Central memory CD4-positive, alpha-beta T cell (primary cell): Measurements from ENCODE around the gene ATP10A.

ENCODE experiments used
- DNase-seq: peaks from one replicate; pipeline ENCODE4 v3.0.0; 2022

Gene ATP10A

DNA sequence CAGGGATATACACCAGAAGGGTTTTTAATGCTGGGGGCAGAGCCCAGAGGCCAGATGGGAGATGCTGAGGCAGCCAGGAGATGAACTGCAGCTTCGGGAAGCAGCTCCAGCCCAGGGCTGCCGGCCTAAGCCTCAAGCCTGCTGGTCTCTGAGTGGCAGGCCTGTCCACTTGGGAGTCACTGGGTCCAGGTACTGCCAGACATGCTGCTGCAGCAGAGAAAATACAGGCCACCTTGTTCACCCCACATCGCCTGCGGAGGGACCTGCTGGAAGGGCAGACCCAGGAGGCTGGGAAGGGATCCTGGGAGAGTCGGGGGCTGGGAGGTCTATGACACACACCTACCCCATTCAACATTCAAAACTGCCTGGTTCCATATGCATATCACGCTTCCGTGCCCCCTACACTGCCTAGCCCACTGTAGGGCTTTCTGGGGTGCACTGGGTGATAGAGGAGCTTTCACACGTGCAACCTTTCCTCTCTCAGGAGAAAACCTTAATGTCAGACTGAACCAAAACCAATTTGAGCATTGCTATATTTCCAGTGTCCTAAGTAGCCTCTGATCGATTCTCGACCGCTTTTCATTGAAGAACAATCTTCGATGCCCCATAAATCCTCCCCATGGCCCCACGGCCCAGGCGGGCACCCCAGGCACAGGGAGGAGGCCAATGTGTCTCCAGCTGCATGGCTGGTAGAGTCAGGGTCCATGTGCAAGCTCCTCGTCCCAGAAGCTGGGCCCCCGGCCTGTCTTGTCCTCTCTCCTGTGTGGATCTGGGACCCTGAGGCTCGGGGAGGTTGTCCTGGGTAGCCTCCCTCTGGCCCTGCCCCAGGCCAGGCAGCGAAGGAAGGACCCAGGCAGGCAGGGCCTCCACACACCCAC lies 147.4 kb downstream of the ATP10A start:
- no peak for DNase-seq

DNA sequence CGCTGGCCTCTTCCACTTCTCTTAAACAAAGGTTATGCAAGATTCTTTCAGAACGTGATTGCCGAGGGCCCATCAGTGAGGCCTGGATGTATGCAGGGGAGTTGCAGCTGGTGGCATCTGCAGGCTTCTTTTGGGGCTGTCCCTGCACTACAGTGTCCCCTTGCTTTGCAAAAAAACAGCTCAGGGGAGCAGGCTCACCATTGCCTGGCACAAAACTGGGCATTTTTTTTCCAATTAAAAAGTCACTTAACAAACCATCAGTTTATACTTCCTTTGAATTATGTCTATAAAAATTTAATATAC lies 148.6 kb downstream of the ATP10A start:
- DNase-seq, result no peak

DNA sequence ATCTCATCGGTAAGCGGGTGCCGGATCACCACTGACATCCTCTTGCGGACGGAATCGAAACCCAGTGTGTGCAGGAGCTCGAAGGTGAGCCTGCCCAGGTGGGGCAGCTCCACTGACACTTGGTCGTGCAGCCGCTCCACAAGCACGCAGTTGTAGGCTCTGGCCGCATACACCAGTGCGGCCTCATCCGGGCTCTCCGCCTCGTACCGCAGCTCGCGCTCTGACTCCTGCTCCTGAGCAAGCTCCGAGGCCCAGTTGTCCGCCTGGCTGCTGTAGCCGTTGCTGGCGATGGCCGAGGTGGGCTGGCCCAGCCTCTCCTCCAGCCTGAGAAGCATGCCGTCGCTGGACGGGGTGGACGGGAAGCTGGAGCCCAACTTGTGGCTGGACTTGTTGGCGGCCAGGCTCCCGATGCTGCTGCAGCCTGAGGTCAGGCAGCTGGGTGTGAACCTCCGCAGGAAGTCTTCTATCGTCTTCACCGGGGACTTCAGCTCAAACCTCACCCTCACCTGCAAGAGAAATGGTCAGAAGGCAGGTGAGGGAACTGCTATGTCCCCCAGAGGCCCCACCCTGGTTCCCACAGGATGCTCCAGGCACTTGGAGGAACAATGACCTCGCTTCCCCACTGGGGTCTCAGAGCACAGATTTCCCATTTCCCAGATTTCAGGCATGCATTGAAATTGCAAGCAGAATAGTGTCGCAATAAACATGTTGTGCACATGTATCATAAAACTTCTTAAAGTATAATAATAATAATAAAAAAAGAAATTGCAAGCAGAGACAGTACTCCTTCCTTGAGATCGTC lies 149.2 kb downstream of the ATP10A start:
- no peak for DNase-seq

DNA sequence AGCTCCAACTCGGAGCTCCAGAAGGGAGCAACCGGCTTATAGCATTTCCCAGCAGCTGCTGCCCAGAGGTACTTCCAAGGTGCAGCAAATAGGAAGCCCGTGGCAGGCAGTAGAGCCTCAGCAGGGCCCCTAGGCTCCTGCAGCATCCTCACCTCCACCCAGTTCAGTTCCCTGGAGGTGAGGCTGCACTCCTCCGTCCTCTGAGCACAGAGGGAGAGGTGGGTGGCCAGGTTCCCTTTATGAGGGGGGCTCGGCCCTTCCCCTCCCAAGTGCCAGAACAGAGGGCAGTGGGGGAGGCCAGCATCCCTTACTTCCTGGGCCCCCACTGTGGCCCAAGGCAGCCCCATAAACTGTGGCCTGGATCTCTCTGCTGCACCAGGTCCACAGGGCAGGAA lies 150.2 kb downstream of the ATP10A start:
- no peak for DNase-seq

DNA sequence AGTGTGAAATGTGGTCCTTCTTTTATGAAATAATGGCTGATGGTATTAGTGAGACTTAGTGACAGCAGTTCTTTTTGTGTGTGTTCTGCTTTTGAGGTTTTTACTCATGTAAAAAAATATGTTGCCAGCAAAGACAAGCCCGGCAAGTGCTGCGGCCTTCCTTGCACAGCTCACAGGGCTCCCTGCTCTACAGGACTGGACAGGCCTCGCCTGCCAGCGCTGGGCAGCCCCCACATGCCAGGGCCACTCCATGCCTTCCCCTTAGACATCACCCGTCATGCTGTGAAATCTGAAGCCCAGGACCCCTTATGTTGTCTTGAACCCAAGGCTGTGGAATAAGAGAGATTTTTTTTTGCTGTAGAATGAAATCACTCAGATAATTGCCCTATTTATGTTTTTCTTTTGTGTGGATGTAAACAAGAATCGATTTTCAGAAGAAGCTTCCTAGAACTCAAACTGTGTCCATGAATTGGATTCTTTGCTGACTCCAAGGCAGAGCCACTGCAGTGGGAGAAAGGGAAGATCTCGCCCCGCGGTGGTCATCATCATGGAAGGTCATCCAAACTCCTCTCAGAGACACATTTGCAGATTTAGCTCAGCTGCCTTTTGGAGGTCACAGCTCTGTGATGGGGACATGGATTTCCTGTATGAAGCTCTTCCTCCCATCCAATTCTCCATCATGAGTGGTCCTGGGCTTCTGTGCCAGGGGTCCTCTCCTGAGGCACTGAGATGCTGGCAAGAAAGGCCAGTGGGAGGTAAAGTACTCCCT lies 150.8 kb downstream of the ATP10A start:
- no peak for DNase-seq

DNA sequence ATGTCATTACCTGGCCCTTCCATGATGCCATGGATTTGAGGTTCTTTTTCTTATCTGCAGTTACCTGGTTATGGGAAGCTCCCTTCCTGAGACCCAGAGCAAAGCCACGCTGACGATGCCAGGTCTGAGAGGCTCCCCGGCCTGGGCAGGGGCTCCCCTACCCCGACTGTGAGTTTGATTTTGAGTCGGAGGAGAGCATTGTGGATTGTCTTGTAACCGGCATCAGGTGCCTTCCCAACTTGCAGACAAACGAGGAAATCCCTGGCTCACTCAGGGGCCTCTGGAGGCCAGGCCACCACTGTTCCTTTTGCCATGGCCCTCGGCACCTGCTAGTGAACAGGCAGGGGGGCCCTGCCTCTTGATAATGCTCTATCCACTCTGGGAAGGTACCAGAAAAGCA lies 151.4 kb downstream of the ATP10A start:
- no peak for DNase-seq

DNA sequence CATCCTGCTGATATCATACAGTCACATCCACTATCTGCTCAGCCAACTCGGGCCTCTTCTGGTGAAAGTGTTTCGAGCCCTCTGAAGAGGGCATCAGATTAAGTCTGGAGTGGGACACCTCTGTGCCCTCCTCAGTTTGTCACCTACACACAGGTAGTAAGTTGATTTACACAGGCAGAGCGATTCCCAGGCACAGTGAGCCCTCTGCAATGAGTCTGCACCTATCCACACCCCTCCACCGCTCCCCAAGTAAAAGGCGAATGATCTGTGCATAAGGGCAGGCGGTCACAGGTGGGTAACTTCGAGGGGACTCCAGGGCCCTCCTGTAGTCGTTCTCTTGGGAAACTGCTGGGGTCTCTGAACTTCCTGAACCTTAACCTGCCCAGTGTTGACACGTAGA lies 152.0 kb downstream of the ATP10A start:
- DNase-seq, result no peak

DNA sequence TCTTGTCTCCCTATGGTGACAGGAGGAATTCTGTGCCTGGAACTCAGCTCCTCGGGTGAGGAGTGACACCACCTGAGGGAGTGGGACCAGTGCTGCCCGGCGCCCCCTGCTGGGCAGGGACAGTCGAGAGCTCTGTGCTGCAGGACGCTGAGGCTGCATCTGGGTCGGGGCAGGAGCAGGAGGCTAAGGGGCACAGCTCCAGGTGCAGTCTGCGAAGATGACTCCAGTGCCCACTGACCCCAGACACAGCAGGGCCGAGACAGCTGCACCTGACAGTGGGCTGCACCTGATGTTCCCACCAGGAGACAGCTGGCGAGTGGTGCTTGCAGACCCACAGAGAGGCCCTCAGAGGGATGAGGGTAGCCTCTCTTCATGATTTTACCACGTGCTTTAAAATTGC lies 152.9 kb downstream of the ATP10A start:
- peak; percentile 10 for DNase-seq

DNA sequence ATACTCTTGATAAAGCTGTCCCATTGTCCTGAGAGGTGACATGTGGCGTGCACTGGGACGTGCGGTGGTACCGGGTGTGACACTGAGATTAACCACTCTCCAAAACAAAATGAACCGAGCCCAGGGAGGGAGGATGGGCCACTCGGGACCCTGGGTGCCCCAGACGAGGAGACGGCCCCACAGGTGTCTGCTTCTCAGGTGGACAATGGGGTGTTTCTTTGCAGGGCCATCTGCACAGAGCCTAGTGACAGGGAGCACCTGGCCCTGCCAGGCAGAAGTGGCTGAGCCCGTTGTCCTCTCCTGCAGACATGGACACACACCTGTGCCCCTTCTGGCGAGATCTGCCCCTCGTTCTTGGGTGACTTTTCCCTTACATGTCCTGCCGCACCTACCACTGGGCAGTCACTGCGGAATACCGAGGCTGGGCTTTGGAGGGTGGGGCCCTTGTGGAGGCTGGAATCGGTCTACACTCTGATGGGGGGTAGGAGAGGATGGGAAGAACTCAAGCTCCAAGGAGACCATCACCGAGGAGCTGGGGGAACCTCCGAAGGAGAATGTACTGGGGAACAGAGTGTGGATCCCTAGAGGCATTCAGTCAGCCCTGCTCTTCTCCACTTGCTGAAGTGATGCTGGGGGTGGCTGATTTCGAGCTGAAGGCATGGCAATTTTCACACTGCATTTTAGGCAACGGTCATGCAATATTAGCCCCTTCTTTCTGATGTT lies 153.5 kb downstream of the ATP10A start:
- no peak for DNase-seq

DNA sequence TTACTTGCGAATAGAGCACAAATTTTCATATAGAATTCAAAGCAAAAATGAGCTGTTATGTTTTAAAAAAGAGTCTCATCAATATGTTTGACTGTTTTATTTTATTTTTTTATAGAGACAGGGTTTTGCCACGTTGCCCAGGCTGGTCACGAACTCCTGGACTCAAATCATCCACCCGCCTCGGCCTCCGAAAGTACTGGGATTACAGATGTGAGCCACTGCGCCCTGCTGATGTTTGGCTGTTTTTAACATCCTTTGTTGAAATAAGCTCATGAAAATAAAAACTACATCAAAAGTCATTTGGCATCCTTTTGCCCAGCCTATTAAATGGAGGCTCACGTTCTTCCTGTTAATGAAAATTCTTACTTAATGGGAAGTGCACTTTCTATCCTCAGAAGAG lies 154.7 kb downstream of the ATP10A start:
- no peak for DNase-seq

DNA sequence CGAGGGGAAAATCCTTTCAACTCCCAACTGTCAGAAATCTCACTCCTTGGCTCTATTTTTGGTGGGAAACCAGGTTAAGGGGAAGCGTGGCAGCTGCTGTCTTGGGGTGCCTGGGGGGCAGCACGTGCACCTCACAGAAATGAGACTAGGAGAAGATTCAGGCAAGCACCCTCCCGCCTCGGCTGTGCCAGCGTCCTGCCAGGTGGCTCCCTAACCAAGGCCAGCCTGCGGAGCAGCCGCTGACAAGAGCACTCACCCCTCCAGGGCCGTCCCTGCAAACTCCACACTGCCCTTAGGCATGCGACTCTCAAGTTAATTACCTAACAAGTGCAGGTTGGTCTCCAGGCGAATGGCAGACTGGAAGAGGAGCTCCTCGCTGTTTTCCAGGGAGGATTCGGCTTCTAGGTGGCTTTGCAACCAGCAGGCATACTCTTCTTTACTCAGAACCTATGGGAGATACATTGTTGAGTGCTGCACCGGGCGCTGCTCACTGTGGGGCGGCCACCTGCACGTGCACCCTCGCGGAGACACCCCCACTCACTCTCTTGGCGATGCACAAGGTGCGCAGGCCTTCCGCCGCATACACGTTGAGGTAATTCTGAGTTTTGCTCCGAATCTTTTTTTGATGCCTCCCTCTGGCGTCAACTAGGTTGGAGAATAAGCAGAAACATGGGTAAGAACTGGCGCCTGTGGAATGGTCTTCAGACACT lies 155.3 kb downstream of the ATP10A start:
- DNase-seq, result no peak

DNA sequence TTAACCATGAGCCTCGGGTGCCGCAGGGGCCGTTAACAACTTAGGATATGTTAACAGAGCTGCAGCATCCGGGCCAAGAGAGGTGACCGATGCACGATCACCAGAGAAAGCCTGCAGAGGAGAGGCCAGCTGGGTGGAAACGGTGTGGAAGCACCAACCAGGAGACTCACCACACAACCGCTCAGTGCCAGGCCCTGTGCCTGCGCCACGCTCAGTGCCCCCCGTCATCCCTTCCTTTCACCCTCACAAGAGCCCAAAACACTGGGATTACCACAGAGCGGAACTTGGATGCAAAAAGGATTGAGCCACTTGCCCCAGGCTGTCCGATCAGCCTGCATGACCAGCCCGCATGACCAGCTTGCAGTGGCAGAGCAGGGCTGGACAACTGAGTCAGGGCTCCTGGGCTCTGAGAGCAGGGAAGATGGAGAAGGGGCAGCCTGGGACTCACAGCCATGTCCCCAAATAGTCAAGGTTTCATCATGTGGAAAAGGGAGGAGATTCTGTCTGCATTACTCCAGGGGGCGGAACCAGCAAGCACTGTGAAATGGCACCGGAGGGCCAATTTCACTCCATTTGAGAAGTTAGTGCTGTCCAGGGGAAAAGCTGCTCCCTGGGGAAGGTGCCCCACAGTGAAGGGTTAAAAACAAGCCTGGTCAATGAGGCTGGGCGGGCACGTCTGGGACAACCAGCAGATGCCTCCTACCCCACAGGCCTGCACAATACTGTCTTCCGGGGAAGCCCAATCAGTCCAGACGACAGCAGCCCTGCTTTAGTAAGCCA lies 156.8 kb downstream of the ATP10A start:
- DNase-seq, result no peak

DNA sequence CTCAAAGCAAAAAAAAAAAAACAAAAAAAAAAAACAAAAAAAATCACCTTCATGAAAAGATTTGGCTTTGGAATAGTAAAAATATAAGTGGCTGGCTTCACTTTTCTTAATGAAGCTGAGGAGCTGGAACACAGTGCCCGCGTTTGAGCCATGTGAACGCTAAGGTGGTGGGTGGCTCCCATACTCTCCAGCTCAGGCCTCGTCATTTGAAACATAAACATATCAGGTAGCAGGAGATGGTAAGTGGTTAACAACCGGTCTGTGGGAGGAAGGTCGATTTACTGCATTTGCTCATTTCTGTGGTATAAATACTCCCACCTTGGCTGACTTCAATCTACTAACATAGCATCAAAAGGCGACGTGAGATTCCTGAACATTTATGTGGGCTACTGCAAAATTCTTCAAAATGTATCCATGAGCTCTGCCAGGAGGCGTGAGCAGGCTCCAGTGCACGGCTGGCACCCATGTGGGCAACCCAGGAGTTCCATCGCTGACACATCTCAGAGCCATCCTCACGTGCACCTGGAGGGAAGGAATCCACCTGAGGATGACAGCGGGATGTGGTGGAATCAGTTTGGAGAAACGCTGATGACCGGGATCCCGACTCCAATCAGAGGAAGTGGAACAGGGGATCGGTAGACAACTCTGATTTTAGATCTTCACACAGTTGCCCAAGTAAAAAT lies 157.6 kb downstream of the ATP10A start:
- DNase-seq, result no peak

DNA sequence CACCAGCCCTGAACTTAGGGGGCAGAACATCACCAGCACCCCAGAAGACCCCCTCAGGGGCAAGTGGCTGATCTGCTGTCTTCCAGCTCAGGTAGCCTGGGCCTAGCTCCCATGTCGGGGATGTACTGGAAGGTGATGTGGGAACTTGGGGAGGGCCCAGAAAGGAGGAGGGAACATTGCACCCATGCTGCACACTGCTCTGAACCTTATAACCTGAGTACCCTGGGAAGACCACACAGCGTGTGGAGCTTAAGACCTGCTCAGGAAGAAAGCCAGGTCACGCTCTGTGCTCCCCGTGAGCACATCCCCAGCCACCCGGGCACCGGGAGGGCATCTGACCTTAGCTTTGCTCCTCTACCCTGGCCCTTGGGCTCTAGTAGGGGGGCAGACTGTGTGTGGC lies 159.4 kb downstream of the ATP10A start:
- DNase-seq, result no peak

DNA sequence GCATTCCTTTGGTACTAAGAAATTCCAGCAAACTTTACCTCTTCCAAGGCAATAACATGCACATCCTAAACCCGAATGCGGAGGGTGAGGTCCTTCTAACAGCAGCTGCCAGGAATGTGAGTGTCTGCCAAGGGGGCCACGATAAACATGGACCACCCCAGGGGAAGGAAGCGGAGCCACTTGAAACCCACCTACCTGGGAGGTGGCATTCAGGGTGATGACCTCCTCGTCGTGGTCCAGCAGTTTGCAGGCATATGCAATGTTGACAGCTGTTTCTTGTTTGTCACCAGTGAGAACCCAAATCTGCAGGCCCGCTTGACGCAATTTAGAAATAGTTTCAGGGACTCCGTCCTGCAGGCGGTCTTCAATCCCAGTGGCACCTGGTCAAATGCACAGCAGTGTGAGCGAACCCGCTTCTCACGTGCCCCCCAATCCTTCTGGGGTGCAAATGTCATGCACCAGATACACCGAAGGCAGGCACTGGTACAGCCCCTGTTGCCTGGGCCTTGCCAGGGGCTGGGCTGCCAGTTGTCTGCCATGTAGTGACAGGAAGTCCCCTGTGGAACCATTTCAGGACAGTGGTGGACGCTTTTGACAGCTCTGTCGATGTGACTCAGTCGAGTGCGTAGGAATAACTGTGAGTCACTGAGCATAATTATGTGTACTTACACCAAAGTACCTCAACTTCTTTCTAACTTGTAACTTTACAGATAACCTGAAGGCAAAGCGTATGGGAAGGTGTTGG lies 161.2 kb downstream of the ATP10A start:
- DNase-seq, result no peak

DNA sequence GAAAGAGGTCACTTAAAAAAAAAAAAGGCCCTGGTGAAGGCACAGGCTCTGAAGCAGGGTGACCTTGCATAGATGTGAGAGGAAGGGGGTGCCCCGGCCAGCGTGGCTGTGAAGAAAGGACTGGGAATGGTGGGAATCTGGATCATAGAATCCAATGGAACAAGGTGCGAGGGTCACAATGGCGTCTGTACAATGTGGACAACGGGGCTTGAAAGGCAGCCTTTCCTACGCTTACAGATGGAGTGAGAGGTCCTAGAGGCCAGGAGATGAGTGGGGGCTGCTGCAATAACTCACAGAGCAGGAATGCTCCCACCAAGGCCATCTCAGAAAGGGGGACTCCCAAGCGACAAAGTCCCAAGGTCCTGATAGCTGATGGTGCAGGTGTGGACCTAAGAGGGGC lies 162.2 kb downstream of the ATP10A start:
- no peak for DNase-seq

DNA sequence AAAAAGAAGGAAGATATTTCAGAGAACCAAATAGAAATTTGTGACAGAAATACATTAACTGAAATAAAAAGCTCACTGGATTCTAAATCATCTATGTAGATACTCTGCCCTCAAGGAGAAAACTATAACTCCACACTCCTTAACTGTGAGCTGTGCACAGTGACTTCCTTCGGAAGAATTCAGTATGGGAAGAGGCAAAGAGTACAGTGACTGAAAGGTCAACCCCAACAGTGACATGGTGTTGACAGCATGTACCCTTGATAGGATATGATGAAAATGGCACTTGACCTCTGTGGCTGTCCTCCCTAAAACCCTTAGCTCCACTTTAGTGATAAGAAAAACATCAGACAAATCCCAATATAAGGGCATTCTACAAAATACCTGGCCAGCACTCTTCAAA lies 165.5 kb downstream of the ATP10A start:
- DNase-seq, result no peak

DNA sequence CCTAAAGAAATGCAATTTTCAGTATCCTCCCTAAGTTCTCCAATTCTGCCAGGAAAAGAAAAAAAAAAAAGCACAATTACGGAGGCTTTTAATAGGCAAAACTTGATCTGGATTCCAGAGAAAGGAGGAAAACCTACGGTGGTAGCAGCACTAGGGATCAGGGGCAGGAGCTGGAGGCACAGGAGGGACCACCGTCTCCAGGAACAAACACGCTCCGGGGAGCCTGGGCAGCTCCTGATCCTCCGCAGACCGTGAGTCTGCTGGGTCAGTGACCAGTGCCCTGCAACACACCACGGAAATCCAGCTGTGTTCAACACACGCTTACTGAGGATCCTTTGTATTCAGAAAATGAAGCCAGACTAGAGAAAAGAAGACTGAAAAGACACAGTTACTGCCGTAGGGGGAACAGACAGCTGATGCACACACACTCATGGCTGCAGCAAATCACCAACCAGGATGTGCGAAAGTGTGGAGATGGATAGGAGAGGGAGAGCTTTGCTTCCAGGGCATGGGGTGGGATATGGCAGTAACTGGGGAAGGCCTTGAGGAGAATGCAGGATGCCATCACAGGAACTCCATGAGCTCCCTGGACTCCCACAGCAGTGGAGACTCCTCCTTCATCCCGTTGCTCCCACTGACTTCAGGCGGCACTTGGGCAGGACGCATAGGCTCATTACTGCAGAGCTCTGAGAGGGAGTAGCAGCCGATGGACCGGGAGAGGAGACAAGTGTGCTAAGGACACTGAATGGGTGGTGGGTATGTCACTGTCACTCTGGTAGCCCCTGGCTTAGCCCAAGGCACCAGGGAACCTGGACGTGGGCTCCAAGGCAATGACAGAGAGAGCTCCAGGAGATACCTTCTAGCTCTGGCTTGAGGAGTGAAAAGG lies 167.0 kb downstream of the ATP10A start:
- DNase-seq, result no peak

DNA sequence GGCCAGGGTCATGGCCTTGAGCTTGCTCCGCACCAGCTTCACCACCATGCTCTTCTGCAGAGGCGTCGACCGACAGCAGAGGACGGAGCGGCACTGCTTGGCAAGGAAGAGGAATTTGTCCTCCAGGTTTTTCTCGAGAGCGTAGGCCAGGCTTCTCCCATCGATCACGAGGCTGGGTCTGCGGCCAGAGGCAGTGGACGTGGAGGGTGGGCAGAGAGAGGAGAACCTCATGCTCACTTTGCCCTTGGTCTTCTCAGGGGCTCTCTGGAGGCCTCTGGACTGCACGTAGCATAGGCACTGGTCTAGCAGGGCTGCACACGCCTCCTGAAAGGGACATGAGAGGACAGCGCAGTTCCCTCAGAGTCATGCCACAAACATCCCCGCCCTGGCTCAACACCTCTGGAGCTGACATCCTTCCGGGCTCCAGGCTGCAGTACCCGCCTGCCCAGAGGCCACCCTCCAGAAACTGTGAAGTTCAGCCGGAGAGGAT lies 168.3 kb downstream of the ATP10A start:
- no peak for DNase-seq
